ENCODE results near the gene UBE2H. TPM values are rescaled to one million over a fixed set of nuclear protein-coding genes. Genes with fewer than 3 reads are reported as not detected.
A peak's percentile ranks its signal among the peaks of the same experiment; 100 is the strongest.
"Not testable (repeated sequence)": the region's sequence is repeated elsewhere in the genome, so short reads cannot be mapped to it uniquely, and the experiment has no call there.

UBE2H gene
- total and polyA plus RNA-seq, 7 experiments from 2014 or later = 32.0 to 69.2 (median 49.1) TPM

DNA sequence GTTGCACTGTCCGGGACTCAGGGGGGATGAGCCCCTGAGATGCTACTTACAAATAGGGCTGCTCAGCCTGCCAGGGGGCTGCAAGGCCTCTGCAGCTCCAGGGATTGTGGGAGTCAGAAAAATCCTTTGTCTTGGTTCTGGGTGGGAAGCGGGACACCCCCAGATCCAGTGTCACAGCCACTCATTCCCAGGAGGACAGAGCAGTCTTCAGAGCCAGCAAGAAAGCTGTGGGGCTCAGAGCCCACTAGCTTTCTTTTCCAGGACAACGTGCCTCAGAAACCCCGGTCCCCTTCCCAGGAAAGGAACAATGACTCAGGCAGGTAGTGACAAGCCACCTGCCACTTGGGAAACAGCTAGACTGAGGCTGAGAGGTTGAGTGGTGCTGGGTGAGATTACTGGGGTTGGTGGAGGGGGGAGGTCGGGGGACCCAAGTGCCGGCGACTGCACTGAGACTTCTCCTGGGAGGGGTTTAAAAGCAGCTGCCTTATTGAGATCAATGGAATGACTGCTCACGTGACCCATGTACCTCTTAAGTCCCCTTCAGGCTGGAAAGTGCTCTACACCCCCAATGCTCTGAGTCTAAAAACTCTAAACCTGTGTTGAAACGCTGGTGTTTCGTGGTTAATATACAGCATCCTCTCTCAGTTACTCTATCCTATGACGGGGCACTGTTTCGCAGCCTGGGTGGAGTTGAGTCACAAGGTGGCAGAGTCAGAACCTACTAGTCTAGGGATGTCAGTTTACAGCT, 123.6 kb downstream of the UBE2H start:
- Histone ChIP-seq H3K36me3 (ENCODE audit: control insufficient read depth in 2 of 3, insufficient read depth in 3 of 3, low read length in 3 of 3) (no peaks in the 10 kb centered on the region), H3K4me3 (ENCODE audit: low read length) (no peak overlapping the region), H3K27ac (ENCODE audit: low read depth, low read length) (no peak overlapping the region), H3K27me3 (ENCODE audit: control insufficient read depth in 2 of 2, insufficient read depth in 2 of 2, low read length in 2 of 2) (no peaks in the 10 kb centered on the region), H3K9me3 (ENCODE audit: control insufficient read depth in 2 of 3, low read length in 3 of 3) (no peaks in the 10 kb centered on the region), H3K4me1 (ENCODE audit: control insufficient read depth in 2 of 2, insufficient read depth in 2 of 2, low read length in 2 of 2) (no peaks in the 10 kb centered on the region)
- DNase-seq (no peak), ATAC-seq (peak; percentile 1)
- Mint-ChIP-seq H3K9me3 (no peaks in the 10 kb centered on the region), H3K27me3 (no peaks in the 10 kb centered on the region), H3K27ac (peak overlapping the region in 3 of 9 donors; percentile 38 to 65 (median 40)), H3K36me3 (peaks cover 0 to 19% (median 3%) of the 10 kb centered on the region in 5 donors), H3K4me1 (peaks cover 12 to 25% (median 19%) of the 10 kb centered on the region in 7 donors), H3K4me3 (peak overlapping the region in 2 of 10 donors; percentile 53)
- CTCF ChIA-PET = interaction anchor here (0.8 to 2.6 kb wide), 8 partner anchors 9 to 184 kb away, joined by 3 to 12 read pairs (median 6); no protein-coding TSS in a partner anchor
- POLR2A ChIA-PET = interaction anchor here (1.0 kb wide), 1 partner anchor 122 kb away, joined by 3 read pairs; no protein-coding TSS in a partner anchor
- intact Hi-C loops (cut with micrococcal nuclease) = loop anchor here (10.0 kb wide), 4 partner anchors 104 to 1006 kb away; partner anchors contain the start of genes AHCYL2 (in 1 of the 2) and SMKR1 (in 1 of the 2)

DNA sequence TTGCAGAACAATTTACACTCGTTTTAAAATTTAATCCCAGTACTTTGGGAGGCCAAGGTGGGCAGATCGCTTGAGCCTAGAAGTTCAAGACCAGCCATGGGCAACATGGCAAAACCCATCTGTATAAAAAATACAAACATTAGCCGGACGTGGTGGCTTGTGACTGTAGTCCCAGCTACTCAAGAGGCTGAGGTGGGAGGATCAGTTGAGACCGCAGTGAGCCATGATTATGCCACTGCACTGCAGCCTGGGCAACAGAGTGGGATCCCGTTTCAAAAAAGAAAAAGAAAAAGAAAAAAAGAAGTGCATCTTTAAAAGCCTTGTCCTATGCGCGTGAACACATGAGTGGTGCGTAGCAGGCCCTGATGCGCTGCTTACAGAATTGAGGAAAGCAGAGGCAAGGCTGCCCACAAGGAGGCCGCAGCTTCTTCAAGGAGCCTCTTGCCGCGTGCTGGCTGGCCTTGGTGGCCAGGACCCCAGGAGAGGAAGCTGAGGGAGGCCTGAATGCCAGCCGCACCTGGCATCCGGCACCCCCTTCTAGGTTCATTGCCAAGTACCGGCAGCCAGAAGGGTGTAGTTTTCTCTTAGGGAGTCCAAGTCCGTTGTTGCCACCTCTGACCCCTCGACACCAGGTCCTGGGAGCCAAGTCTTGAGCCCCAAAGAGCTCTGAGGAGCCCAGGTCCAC, 124.5 kb downstream of the UBE2H start:
- Histone ChIP-seq H3K4me3 (ENCODE audit: low read length) (no peak overlapping the region), H3K9me3 (ENCODE audit: control insufficient read depth in 2 of 3, low read length in 3 of 3) (no peaks in the 10 kb centered on the region), H3K27me3 (ENCODE audit: control insufficient read depth in 2 of 2, insufficient read depth in 2 of 2, low read length in 2 of 2) (no peaks in the 10 kb centered on the region), H3K27ac (ENCODE audit: low read depth, low read length) (no peak overlapping the region), H3K36me3 (ENCODE audit: control insufficient read depth in 2 of 3, insufficient read depth in 3 of 3, low read length in 3 of 3) (no peaks in the 10 kb centered on the region), H3K4me1 (ENCODE audit: control insufficient read depth in 2 of 2, insufficient read depth in 2 of 2, low read length in 2 of 2) (no peaks in the 10 kb centered on the region)
- peaks cover 0 to 11% (median 1%) of the 10 kb centered on the region in 5 donors for H3K36me3 Mint-ChIP-seq
- DNase-seq (no peak), ATAC-seq (no peak)
- ChIA-PET POLR2A (no interaction called here), CTCF (interaction anchor here (0.6 to 1.9 kb wide), 3 partner anchors 10 to 125 kb away, joined by 3 to 7 read pairs (median 5); partner anchors contain the start of gene UBE2H)
- peaks cover 12 to 25% (median 19%) of the 10 kb centered on the region in 7 donors for H3K4me1 Mint-ChIP-seq
- peak overlapping the region in 1 of 9 donors; percentile 40 for H3K27ac Mint-ChIP-seq
- no peak overlapping the region for H3K4me3 Mint-ChIP-seq
- no peaks in the 10 kb centered on the region for H3K9me3 Mint-ChIP-seq
- intact Hi-C loops (cut with micrococcal nuclease) = loop anchor here (10.0 kb wide), 4 partner anchors 103 to 1007 kb away; partner anchors contain the start of genes AHCYL2 (in 1 of the 2) and SMKR1 (in 1 of the 2)
- no peaks in the 10 kb centered on the region for H3K27me3 Mint-ChIP-seq

DNA sequence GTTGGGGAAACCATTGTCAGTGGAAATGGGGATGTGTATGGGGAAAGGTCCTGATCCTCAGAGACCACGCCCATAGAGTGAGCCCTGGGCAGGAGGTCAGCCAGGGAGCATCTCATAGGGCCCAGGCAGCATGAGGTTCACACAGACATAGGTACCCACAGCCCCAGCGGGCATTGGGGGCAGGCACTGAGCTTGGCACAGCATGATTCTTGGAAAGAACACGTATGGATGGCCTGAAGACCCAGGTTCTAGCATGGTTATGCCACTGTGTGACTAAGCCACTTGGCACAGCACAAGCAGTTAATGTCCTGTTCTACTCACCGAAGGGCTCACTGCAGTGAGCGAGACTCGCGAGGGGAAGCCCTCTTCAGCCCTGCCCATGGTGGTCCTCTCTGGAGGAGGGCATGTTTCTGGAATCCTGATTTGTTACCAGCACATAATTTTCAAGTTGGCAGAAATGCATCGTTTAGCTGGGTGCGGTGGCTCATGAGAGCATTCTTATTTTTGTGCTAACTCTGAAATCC, 125.2 kb downstream of the UBE2H start:
- CTCF ChIA-PET = interaction anchor here (0.6 to 1.4 kb wide), 3 partner anchors 89 to 187 kb away, joined by 3 to 6 read pairs (median 4); no protein-coding TSS in a partner anchor
- H3K4me3 Mint-ChIP-seq = peak overlapping the region in 3 of 10 donors; percentile 18 to 41 (median 39)

DNA sequence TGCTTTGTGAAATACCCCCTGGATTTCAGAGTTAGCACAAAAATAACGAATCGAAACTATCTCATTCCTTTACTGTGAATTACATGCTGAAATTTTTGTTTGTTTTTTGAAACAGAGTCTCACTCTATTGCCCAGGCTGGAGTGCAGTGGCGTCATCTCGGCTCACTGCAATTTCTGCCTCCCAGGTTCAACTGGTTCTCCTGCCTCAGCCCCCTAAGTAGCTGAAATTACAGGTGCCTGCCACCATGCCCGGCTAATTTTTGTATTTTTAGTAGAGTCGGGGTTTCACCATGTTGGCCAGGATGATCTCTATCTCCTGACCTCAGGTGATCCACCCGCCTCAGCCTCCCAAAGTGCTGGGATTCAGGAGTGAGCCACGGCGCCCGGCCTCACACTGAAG, 125.9 kb downstream of the UBE2H start:
- ATAC-seq; H3K9me3 ChIP-seq (ENCODE audit: control insufficient read depth in 2 of 3, low read length in 3 of 3); H3K4me1 ChIP-seq (ENCODE audit: control insufficient read depth in 2 of 2, insufficient read depth in 2 of 2, low read length in 2 of 2); DNase-seq; H3K36me3 Mint-ChIP-seq; POLR2A ChIA-PET; H3K27ac ChIP-seq (ENCODE audit: low read depth, low read length); H3K9me3 Mint-ChIP-seq; H3K4me3 ChIP-seq (ENCODE audit: low read length); H3K27me3 Mint-ChIP-seq; H3K27me3 ChIP-seq (ENCODE audit: control insufficient read depth in 2 of 2, insufficient read depth in 2 of 2, low read length in 2 of 2); H3K36me3 ChIP-seq (ENCODE audit: control insufficient read depth in 2 of 3, insufficient read depth in 3 of 3, low read length in 3 of 3): not testable (repeated sequence)
- intact Hi-C loops (cut with micrococcal nuclease) = loop anchor here (10.0 kb wide), 4 partner anchors 102 to 1008 kb away; partner anchors contain the start of genes AHCYL2 (in 1 of the 2) and SMKR1 (in 1 of the 2)
- CTCF ChIA-PET = interaction anchor here (0.6 to 1.4 kb wide), 3 partner anchors 89 to 188 kb away, joined by 3 to 6 read pairs (median 4); no protein-coding TSS in a partner anchor
- H3K27ac Mint-ChIP-seq = peak overlapping the region in 1 of 9 donors; percentile 25
- H3K4me1 Mint-ChIP-seq = peaks cover 12 to 25% (median 19%) of the 10 kb centered on the region in 7 donors
- peak overlapping the region in 6 of 10 donors; percentile 32 to 51 (median 36) for H3K4me3 Mint-ChIP-seq

More for the DNA sequence above, 125.2 kb downstream of the UBE2H start:
- Histone ChIP-seq H3K27ac (ENCODE audit: low read depth, low read length) (no peak overlapping the region), H3K4me3 (ENCODE audit: low read length) (no peak overlapping the region), H3K36me3 (ENCODE audit: control insufficient read depth in 2 of 3, insufficient read depth in 3 of 3, low read length in 3 of 3) (no peaks in the 10 kb centered on the region), H3K9me3 (ENCODE audit: control insufficient read depth in 2 of 3, low read length in 3 of 3) (no peaks in the 10 kb centered on the region), H3K4me1 (ENCODE audit: control insufficient read depth in 2 of 2, insufficient read depth in 2 of 2, low read length in 2 of 2) (no peaks in the 10 kb centered on the region), H3K27me3 (ENCODE audit: control insufficient read depth in 2 of 2, insufficient read depth in 2 of 2, low read length in 2 of 2) (no peaks in the 10 kb centered on the region)
- Mint-ChIP-seq H3K9me3 (no peaks in the 10 kb centered on the region), H3K36me3 (peaks cover 0 to 9% (median 0%) of the 10 kb centered on the region in 5 donors), H3K4me1 (peaks cover 12 to 25% (median 19%) of the 10 kb centered on the region in 7 donors), H3K27me3 (no peaks in the 10 kb centered on the region), H3K27ac (peak overlapping the region in 2 of 9 donors; percentile 14 to 40)
- DNase-seq (no peak), ATAC-seq (no peak)
- POLR2A ChIA-PET = no interaction called here
- intact Hi-C loops (cut with micrococcal nuclease) = loop anchor here (10.0 kb wide), 4 partner anchors 103 to 1007 kb away; partner anchors contain the start of genes AHCYL2 (in 1 of the 2) and SMKR1 (in 1 of the 2)

DNA sequence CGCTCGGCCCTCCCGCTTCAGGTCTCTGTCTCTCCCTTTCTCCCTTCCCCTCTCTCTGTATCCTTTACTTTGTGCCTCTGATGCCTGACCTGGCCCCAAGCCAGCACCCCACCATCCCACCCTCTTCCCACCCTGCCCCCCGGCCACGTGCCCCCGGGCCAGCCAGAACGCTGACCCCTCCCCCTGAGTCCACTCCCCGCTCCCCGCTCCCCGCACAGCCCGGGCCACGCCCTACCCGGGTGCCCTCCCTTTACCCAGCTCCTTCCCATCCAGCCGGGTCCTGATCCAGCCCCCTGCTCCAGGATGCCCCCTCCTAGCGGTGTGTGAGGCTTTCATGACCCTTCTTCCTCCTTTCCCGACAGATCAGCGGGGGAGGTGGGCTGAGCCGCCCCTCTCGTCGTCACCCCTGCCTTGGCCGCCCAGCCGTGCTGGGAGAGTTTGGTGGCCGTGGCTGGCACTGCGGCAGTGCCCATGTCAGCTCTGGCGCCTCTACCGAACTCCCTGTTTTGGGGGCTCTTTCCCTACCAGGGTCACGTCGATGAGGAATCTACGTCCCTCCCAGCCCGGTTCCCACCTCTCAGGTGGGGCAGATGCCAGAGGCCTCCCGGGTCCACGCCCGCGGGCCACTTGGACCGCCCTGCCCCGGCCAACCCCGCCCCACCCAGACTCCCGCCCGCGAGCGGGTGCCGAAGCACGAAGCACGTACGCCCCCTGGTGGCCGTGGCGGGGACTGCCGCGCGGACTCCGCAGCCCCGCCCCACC, 127.4 kb downstream of the UBE2H start:
- Mint-ChIP-seq H3K36me3 (peaks cover 0 to 7% (median 0%) of the 10 kb centered on the region in 5 donors), H3K4me1 (peaks cover 12 to 25% (median 17%) of the 10 kb centered on the region in 7 donors), H3K4me3 (peak overlapping the region; percentile 80 to 97 (median 88)), H3K27ac (peak overlapping the region; percentile 21 to 85 (median 69)), H3K27me3 (peaks cover 0 to 8% (median 0%) of the 10 kb centered on the region in 5 donors), H3K9me3 (no peaks in the 10 kb centered on the region)
- Histone ChIP-seq H3K4me3 (ENCODE audit: low read length) (peak overlapping the region; percentile 74), H3K4me1 (ENCODE audit: control insufficient read depth in 2 of 2, insufficient read depth in 2 of 2, low read length in 2 of 2) (no peaks in the 10 kb centered on the region), H3K9me3 (ENCODE audit: control insufficient read depth in 2 of 3, low read length in 3 of 3) (no peaks in the 10 kb centered on the region), H3K27ac (ENCODE audit: low read depth, low read length) (no peak overlapping the region), H3K27me3 (ENCODE audit: control insufficient read depth in 2 of 2, insufficient read depth in 2 of 2, low read length in 2 of 2) (no peaks in the 10 kb centered on the region), H3K36me3 (ENCODE audit: control insufficient read depth in 2 of 3, insufficient read depth in 3 of 3, low read length in 3 of 3) (no peaks in the 10 kb centered on the region)
- CTCF ChIA-PET = interaction anchor here (0.6 to 1.7 kb wide), 8 partner anchors 10 to 739 kb away, joined by 3 to 5 read pairs (median 4); no protein-coding TSS in a partner anchor
- DNase-seq (peak; percentile 66 to 97 (median 82)), ATAC-seq (peak; percentile 95)
- POLR2A ChIA-PET = interaction anchor here (0.9 kb wide), 1 partner anchor 8 kb away, joined by 3 read pairs; no protein-coding TSS in a partner anchor
- intact Hi-C loops (cut with micrococcal nuclease) = loop anchor here (1.0 to 10.0 kb wide), 14 partner anchors 45 to 1009 kb away; partner anchors contain the start of genes AHCYL2 (in 1 of the 2), NRF1 (in 1 of the 2), SMKR1 (in 1 of the 2) and UBE2H (in 1 of the 2)
